Adrenal gland (tissue), 5 donors: ENCODE data around the gene DIP2C.

Source experiments
- POLR2A ChIP-seq, 2 donors: fragments of 450-650 bp; IDR thresholded peaks; one replicate each; pipeline ENCODE4 v1.6.1; 2017; ENCODE audit warnings: antibody characterized with exemption in 2 of 2, mild to moderate bottlenecking in 2 of 2, moderate library complexity in 1 of 2
- TF ChIP-seq, protein P1 (sequence below), 6 experiments: fragments of 450-650 bp in 4 of 6; fragments of 200-600 bp in 2 of 6; sonication (generic) in 1 of 6; IDR thresholded peaks; 1 replicate in 5 of 6; 2 replicates in 1 of 6; pipeline versions ENCODE4 v1.5.1 to v1.8.0; 2016 to 2021; ENCODE audit warnings: antibody characterized with exemption in 6 of 6, mild to moderate bottlenecking in 2 of 6, moderate library complexity in 1 of 6
- donor health status: DM: no; HTN: no; CAD: no.

DNA sequence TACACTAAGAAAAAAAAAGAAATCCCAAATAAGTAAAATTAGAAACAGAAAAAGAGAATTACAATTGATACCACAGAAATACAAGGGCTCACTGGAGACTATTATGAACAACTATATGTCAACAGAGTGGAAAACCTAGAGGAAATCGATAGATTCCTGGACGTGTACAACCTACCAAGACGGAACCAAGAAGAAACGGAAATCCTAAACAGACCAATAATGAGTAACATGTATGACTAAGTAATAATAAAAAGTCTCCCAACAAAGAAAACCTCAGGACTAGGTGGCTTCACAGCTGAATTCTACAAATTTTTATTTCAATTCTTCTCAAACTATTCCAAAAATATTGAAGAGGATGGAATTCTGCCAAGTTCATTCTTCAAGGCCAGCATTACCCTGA is 13.9 kb downstream of the DIP2C start:
- TF ChIP-seq, protein P1, sequence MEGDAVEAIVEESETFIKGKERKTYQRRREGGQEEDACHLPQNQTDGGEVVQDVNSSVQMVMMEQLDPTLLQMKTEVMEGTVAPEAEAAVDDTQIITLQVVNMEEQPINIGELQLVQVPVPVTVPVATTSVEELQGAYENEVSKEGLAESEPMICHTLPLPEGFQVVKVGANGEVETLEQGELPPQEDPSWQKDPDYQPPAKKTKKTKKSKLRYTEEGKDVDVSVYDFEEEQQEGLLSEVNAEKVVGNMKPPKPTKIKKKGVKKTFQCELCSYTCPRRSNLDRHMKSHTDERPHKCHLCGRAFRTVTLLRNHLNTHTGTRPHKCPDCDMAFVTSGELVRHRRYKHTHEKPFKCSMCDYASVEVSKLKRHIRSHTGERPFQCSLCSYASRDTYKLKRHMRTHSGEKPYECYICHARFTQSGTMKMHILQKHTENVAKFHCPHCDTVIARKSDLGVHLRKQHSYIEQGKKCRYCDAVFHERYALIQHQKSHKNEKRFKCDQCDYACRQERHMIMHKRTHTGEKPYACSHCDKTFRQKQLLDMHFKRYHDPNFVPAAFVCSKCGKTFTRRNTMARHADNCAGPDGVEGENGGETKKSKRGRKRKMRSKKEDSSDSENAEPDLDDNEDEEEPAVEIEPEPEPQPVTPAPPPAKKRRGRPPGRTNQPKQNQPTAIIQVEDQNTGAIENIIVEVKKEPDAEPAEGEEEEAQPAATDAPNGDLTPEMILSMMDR (IDR thresholded peaks at IDR 0.05), result no peak
- TF ChIP-seq POLR2A (IDR thresholded peaks at IDR 0.05), result no peak
